Activated naive CD4-positive, alpha-beta T cell treated with anti-CD3 and anti-CD28 coated beads for 36 hours (primary cell): ENCODE data around the gene ATP10D. TPM values are rescaled to one million over a fixed set of nuclear protein-coding genes. Genes with fewer than 3 reads are reported as not detected.

Experiments used
- CTCF ChIA-PET: fragments of 350-600 bp; sonication (Branson Sonifier 250); formaldehyde crosslinking; loops from one replicate; lab custom pipeline; 2021; ENCODE audit warnings: antibody characterized with exemption; lab: Charles Lee
- DNase-seq: peaks from one replicate; pipeline ENCODE4 v3.0.0-alpha.2; 2020
- H3K27ac Mint-ChIP-seq: one replicate; pipeline ENCODE4 v1.8.0; 2021; ENCODE audit warnings: mild to moderate bottlenecking, mixed read lengths
- H3K27me3 Mint-ChIP-seq: one replicate; pipeline ENCODE4 v1.8.0; 2021; ENCODE audit warnings: low read depth, mixed read lengths
- H3K36me3 Mint-ChIP-seq: one replicate; pipeline ENCODE4 v1.8.0; 2021; ENCODE audit warnings: low read depth, mixed read lengths
- H3K4me1 Mint-ChIP-seq: one replicate; pipeline ENCODE4 v1.8.0; 2021; ENCODE audit warnings: low read depth, mixed read lengths
- H3K4me3 Mint-ChIP-seq: one replicate; pipeline ENCODE4 v1.8.0; 2021; ENCODE audit warnings: mild to moderate bottlenecking, moderate library complexity, mixed read lengths
- H3K9me3 Mint-ChIP-seq: one replicate; pipeline ENCODE4 v1.8.0; 2021; ENCODE audit warnings: mixed read lengths
- intact Hi-C: fragments of 100-400 bp; cut with micrococcal nuclease; formaldehyde crosslinking; loops from one replicate; pipeline ENCODE4 v1.15.1; 2023
- total RNA-seq, 2 experiments: library from RNA; stranded (reverse); gene quantifications; one replicate each; pipeline ENCODE4 v1.2.3, GENCODE V29; 2021

The ATP10D gene
- total RNA-seq, 2 experiments from 2014 or later = 2.7 to 3.1 TPM

DNA sequence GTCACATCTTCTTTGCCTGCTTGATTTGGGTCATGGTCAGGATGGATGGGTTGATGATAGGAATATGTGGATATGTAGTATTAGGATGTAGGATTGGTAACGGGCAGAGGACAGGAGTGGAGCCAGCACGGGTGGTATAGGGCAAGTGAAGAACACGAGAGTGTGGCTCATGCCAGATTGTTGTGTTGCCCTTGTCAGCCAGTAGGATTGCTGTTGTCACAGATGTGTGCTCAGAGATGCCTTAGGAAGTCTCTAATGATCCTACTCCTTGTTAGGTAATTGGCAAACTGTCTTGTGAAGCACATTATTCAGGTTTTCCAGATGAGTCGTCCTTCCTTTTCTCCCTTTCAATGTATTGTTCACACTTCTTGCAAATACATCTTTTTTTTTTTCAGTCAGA lies 5.5 kb downstream of the ATP10D start:
- intact Hi-C loops = loop anchor here (1.0 to 5.0 kb wide), 3 partner anchors 44 to 442 kb away; no protein-coding TSS in a partner anchor
- H3K4me1 Mint-ChIP-seq = peaks cover 24% of the 10 kb centered on the region
- H3K27ac Mint-ChIP-seq = no peak overlapping the region
- H3K9me3 Mint-ChIP-seq = no peaks in the 10 kb centered on the region
- peak; percentile 40 for DNase-seq
- CTCF ChIA-PET = no interaction called here
- no peak overlapping the region for H3K4me3 Mint-ChIP-seq
- no peaks in the 10 kb centered on the region for H3K36me3 Mint-ChIP-seq
- H3K27me3 Mint-ChIP-seq = no peaks in the 10 kb centered on the region

- no peak overlapping the region for H3K27ac Mint-ChIP-seq
- no peak overlapping the region for H3K4me3 Mint-ChIP-seq
- CTCF ChIA-PET = interaction anchor here (0.9 to 1.5 kb wide), 3 partner anchors 18 to 70 kb away, joined by 3 to 6 read pairs (median 3); partner anchors contain the start of gene COMMD8
- H3K36me3 Mint-ChIP-seq = no peaks in the 10 kb centered on the region
- peaks cover 17% of the 10 kb centered on the region for H3K4me1 Mint-ChIP-seq
- no peak for DNase-seq
- no peaks in the 10 kb centered on the region for H3K9me3 Mint-ChIP-seq
- H3K27me3 Mint-ChIP-seq = no peaks in the 10 kb centered on the region
- intact Hi-C loops = loop anchor here (5.0 kb wide), 1 partner anchor 439 kb away; no protein-coding TSS in a partner anchor
Observed at GRCh38 chr4:47493238-47494123, 8.4 kb downstream of the ATP10D start.

DNA sequence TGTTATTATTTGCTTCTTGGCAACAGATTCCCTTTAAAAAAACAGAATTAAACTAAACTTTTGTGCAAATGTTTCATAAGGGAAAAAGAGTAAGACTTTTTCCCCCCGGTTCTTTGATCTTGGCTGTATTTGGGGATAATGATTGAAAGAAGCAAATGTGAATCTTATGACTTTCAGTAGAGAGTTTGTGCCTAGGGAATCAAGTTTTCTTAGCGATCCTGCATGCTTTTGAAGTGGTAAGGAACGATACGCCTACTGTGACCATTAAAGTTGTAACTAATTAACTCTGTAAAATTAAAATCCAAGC lies 9.0 kb downstream of the ATP10D start:
- CTCF ChIA-PET = interaction anchor here (0.9 to 1.5 kb wide), 2 partner anchors 31 to 69 kb away, joined by 3 to 6 read pairs; partner anchors contain the start of gene COMMD8
- H3K4me3 Mint-ChIP-seq = no peak overlapping the region

DNA sequence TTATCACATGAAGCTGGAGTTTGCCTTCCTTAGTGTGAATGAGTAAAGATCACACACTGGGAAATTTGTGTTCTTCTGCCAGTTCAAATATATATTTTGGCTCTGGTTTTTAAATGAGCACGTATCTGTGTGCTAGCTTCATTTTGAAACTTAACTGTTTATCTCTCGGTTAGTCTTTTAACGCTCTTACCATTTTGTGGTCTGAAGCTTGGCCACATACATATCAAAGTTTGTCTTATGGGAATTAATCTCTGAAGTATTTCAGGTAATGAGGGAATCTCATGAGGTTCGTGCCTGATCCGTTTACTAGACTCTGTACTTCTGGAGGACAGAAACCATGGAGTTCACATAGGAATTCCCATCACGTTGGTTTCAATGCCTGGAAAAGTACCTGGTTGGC lies 13.8 kb downstream of the ATP10D start:
- no peak for DNase-seq
- Mint-ChIP-seq H3K27me3 (no peaks in the 10 kb centered on the region), H3K36me3 (no peaks in the 10 kb centered on the region), H3K4me3 (no peak overlapping the region), H3K27ac (no peak overlapping the region), H3K9me3 (no peaks in the 10 kb centered on the region), H3K4me1 (peaks cover 2% of the 10 kb centered on the region)
- CTCF ChIA-PET = no interaction called here
- intact Hi-C loops = no loop called here

More for the DNA sequence above, 9.0 kb downstream of the ATP10D start:
- H3K27me3 Mint-ChIP-seq = no peaks in the 10 kb centered on the region
- no peak for DNase-seq
- no peak overlapping the region for H3K27ac Mint-ChIP-seq
- intact Hi-C loops = loop anchor here (5.0 kb wide), 1 partner anchor 438 kb away; no protein-coding TSS in a partner anchor
- no peaks in the 10 kb centered on the region for H3K36me3 Mint-ChIP-seq
- no peaks in the 10 kb centered on the region for H3K9me3 Mint-ChIP-seq
- H3K4me1 Mint-ChIP-seq = peaks cover 17% of the 10 kb centered on the region

- no peaks in the 10 kb centered on the region for H3K36me3 Mint-ChIP-seq
- intact Hi-C loops = no loop called here
- H3K9me3 Mint-ChIP-seq = no peaks in the 10 kb centered on the region
- no peaks in the 10 kb centered on the region for H3K4me1 Mint-ChIP-seq
- H3K27me3 Mint-ChIP-seq = no peaks in the 10 kb centered on the region
- CTCF ChIA-PET = no interaction called here
- DNase-seq = no peak
- H3K4me3 Mint-ChIP-seq = no peak overlapping the region
- no peak overlapping the region for H3K27ac Mint-ChIP-seq
Observed at GRCh38 chr4:47499700-47500099, 14.6 kb downstream of the ATP10D start.

- intact Hi-C loops = no loop called here
- no peaks in the 10 kb centered on the region for H3K9me3 Mint-ChIP-seq
- H3K4me3 Mint-ChIP-seq = no peak overlapping the region
- no peaks in the 10 kb centered on the region for H3K4me1 Mint-ChIP-seq
- H3K27me3 Mint-ChIP-seq = no peaks in the 10 kb centered on the region
- H3K27ac Mint-ChIP-seq = no peak overlapping the region
- H3K36me3 Mint-ChIP-seq = no peaks in the 10 kb centered on the region
- no peak for DNase-seq
- CTCF ChIA-PET = interaction anchor here (1.2 kb wide), 1 partner anchor 63 kb away, joined by 3 read pairs; no protein-coding TSS in a partner anchor
Observed at GRCh38 chr4:47500776-47501175, 15.7 kb downstream of the ATP10D start.

- DNase-seq = no peak
- CTCF ChIA-PET = no interaction called here
- Mint-ChIP-seq H3K4me3 (no peak overlapping the region), H3K27me3 (no peaks in the 10 kb centered on the region), H3K4me1 (no peaks in the 10 kb centered on the region), H3K27ac (no peak overlapping the region), H3K9me3 (no peaks in the 10 kb centered on the region), H3K36me3 (no peaks in the 10 kb centered on the region)
- intact Hi-C loops = no loop called here
Observed at GRCh38 chr4:47505147-47505546, 20.1 kb downstream of the ATP10D start.

GRCh38 chr4:47505666-47506065 lies 20.6 kb downstream of the ATP10D start:
- Mint-ChIP-seq H3K27ac (no peak overlapping the region), H3K27me3 (no peaks in the 10 kb centered on the region), H3K4me3 (no peak overlapping the region), H3K9me3 (no peaks in the 10 kb centered on the region), H3K4me1 (no peaks in the 10 kb centered on the region), H3K36me3 (no peaks in the 10 kb centered on the region)
- no peak for DNase-seq
- intact Hi-C loops = no loop called here
- CTCF ChIA-PET = no interaction called here

DNA sequence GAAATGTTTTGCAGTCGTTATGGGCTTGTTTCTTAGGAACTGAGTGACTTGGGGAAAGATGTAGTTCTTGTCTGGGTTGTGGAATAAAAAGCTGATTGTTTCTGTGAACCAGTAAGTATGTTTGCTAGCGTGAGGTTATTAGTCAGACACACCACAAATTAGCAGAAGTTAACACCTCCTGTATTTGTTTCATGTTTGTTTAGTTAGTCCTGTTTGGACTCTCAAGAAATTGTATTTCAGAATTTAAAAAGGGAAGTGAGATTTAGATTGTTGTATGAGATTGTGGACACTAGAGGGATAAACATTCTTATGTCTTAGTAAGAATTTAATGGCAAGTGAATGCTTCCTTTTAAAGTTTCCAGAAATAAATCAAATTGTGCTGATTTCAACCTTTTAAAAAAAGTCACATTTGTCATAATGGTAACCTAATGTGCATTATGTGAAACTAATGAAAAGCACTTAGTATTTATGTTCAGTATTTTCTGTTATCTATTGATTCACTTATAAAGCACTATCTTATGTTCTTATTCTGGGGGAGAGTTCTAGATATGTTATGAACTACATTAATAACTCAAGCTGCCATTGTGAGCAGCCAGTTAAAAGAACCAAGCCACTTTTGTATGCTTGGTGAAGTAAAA lies 25.6 kb downstream of the ATP10D start:
- Mint-ChIP-seq H3K27ac (no peak overlapping the region), H3K36me3 (peaks cover 3% of the 10 kb centered on the region), H3K27me3 (no peaks in the 10 kb centered on the region), H3K4me3 (no peak overlapping the region), H3K9me3 (no peaks in the 10 kb centered on the region), H3K4me1 (no peaks in the 10 kb centered on the region)
- intact Hi-C loops = no loop called here
- CTCF ChIA-PET = no interaction called here
- DNase-seq = no peak

DNA sequence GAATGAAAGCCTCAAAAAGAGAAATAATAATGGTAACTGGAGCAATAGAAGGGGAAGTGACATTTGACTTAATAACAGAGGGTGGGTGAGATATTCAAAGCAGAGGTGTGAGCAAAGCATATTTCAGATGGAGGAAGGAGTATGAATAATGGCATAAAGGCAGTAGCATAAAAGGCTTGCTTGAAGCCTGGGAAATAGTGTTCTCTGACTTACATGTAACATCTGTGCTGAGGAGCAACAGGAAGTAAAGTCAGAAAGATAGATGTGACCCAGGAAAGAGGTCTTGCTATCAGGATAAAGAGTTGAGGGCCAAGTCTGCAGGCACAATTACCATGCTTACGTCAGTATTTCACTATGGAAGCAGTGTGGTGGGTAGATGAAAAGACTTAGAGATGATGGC lies 28.4 kb downstream of the ATP10D start:
- Mint-ChIP-seq H3K27me3 (no peaks in the 10 kb centered on the region), H3K36me3 (peaks cover 3% of the 10 kb centered on the region), H3K4me3 (no peak overlapping the region), H3K27ac (no peak overlapping the region), H3K4me1 (no peaks in the 10 kb centered on the region), H3K9me3 (no peaks in the 10 kb centered on the region)
- CTCF ChIA-PET = no interaction called here
- intact Hi-C loops = no loop called here
- DNase-seq = no peak

GRCh38 chr4:47519239-47519883 lies 34.3 kb downstream of the ATP10D start:
- Mint-ChIP-seq H3K27me3 (no peaks in the 10 kb centered on the region), H3K9me3 (no peaks in the 10 kb centered on the region), H3K27ac (no peak overlapping the region), H3K4me3 (no peak overlapping the region), H3K36me3 (peaks cover 1% of the 10 kb centered on the region), H3K4me1 (peaks cover 7% of the 10 kb centered on the region)
- CTCF ChIA-PET = interaction anchor here (0.6 kb wide), 2 partner anchors 31 to 44 kb away, joined by 3 read pairs; no protein-coding TSS in a partner anchor
- intact Hi-C loops = no loop called here
- no peak for DNase-seq

GRCh38 chr4:47525154-47525819 lies 40.2 kb downstream of the ATP10D start:
- H3K36me3 Mint-ChIP-seq = peaks cover 9% of the 10 kb centered on the region

More at GRCh38 chr4:47525154-47525819, 40.2 kb downstream of the ATP10D start:
- no peak overlapping the region for H3K27ac Mint-ChIP-seq
- no peak overlapping the region for H3K4me3 Mint-ChIP-seq
- peaks cover 13% of the 10 kb centered on the region for H3K9me3 Mint-ChIP-seq
- no peaks in the 10 kb centered on the region for H3K27me3 Mint-ChIP-seq
- intact Hi-C loops = no loop called here
- CTCF ChIA-PET = no interaction called here
- no peak for DNase-seq
- no peaks in the 10 kb centered on the region for H3K4me1 Mint-ChIP-seq
